Measurements from ENCODE around the gene CCDC106.
A peak's percentile ranks its signal among the peaks of the same experiment; 100 is the strongest.

CCDC106 gene

GRCh38 chr19:55635856-55636440 lies 12.1 kb upstream of the CCDC106 start:
- no peak for DNase-seq (ENCODE audit: low read depth in 2 of 2)

- DNase-seq (ENCODE audit: low read depth in 2 of 2) = no peak
These were observed 11.3 kb upstream of the CCDC106 start for GRCh38 chr19:55636723-55637122.

- no peak for DNase-seq (ENCODE audit: low read depth in 2 of 2)
These were observed 10.5 kb upstream of the CCDC106 start for GRCh38 chr19:55637534-55637933.

- peak in 1 of 2 donors; percentile 36 for DNase-seq (ENCODE audit: low read depth in 2 of 2)
These were observed 9.1 kb upstream of the CCDC106 start for GRCh38 chr19:55638864-55639359.

GRCh38 chr19:55640043-55640576 lies 7.9 kb upstream of the CCDC106 start:
- peak; percentile 58 to 64 for DNase-seq (ENCODE audit: low read depth in 2 of 2)

GRCh38 chr19:55640577-55641425 lies 7.2 kb upstream of the CCDC106 start, which contains the start of gene ZNF580:
Gene ZNF580, plus strand, starts transcription at chr19:55641002. Its CDS starts 1,507 bp downstream, at chr19:55642509.
- DNase-seq (ENCODE audit: low read depth in 2 of 2) = peak; percentile 44 to 70

- DNase-seq (ENCODE audit: low read depth in 2 of 2) = no peak
These were observed 6.4 kb upstream of the CCDC106 start for GRCh38 chr19:55641426-55642152.

GRCh38 chr19:55642153-55643002 lies 5.6 kb upstream of the CCDC106 start:
- no peak for DNase-seq (ENCODE audit: low read depth in 2 of 2)

GRCh38 chr19:55643003-55643886 lies 4.8 kb upstream of the CCDC106 start, which contains the start of gene ZNF581:
Gene ZNF581, plus strand, starts transcription at chr19:55643649. Its CDS starts 923 bp downstream, at chr19:55644572.
- DNase-seq (ENCODE audit: low read depth in 2 of 2) = peak; percentile 74 to 76

- no peak for DNase-seq (ENCODE audit: low read depth in 2 of 2)
These were observed 4.2 kb upstream of the CCDC106 start for GRCh38 chr19:55643887-55644176.

- DNase-seq (ENCODE audit: low read depth in 2 of 2) = no peak
These were observed 3.7 kb upstream of the CCDC106 start for GRCh38 chr19:55644191-55644833.

- DNase-seq (ENCODE audit: low read depth in 2 of 2) = no peak
These were observed 3.0 kb upstream of the CCDC106 start for GRCh38 chr19:55644842-55645511.

- DNase-seq (ENCODE audit: low read depth in 2 of 2) = no peak
These were observed 2.5 kb upstream of the CCDC106 start for GRCh38 chr19:55645512-55645881.

- DNase-seq (ENCODE audit: low read depth in 2 of 2) = no peak
These were observed 902 bp upstream of the CCDC106 start for GRCh38 chr19:55646889-55647731.

- DNase-seq (ENCODE audit: low read depth in 2 of 2) = no peak
These were observed 714 bp downstream of the CCDC106 start for GRCh38 chr19:55648585-55649267.

GRCh38 chr19:55649268-55650125 lies 1.5 kb downstream of the CCDC106 start:
- DNase-seq (ENCODE audit: low read depth in 2 of 2) = no peak

GRCh38 chr19:55650126-55650557 lies 2.1 kb downstream of the CCDC106 start:
- DNase-seq (ENCODE audit: low read depth in 2 of 2) = no peak

Measured in stimulated activated CD4-positive, alpha-beta T cell treated with anti-CD3 and anti-CD28 coated beads, Interleukin-1b, Interleukin-23, amount 100 ng/mL, for 4 hours (primary cell).